ENCODE data around the gene ADAM19.

Gene ADAM19

GRCh38 chr5:157473383-157474320 lies 101.9 kb downstream of the ADAM19 start:
- no peaks in the 10 kb centered on the region for H3K36me3 ChIP-seq
- H3K27ac ChIP-seq, result no peak overlapping the region
- no peaks in the 10 kb centered on the region for H3K9me3 ChIP-seq
- H3K4me3 ChIP-seq, result no peak overlapping the region
- H3K4me2 ChIP-seq, result no peak overlapping the region
- no peaks in the 10 kb centered on the region for H3K27me3 ChIP-seq
- H4K20me1 ChIP-seq, result no peaks in the 10 kb centered on the region
- H3K4me1 ChIP-seq, result peaks cover 6% of the 10 kb centered on the region; the same call in 1 of the 2 replicates
- no peak for TF ChIP-seq Cebpa-rat (IDR thresholded peaks at IDR 0.05)
- no peak overlapping the region for H3K9ac ChIP-seq

GRCh38 chr5:157471709-157472108 lies 103.9 kb downstream of the ADAM19 start:
- Histone ChIP-seq H3K4me2 (no peak overlapping the region), H3K9me3 (no peaks in the 10 kb centered on the region), H3K36me3 (no peaks in the 10 kb centered on the region), H3K4me3 (no peak overlapping the region), H3K27ac (no peak overlapping the region), H3K4me1 (no peaks in the 10 kb centered on the region; the same call in 1 of the 2 replicates), H3K27me3 (no peaks in the 10 kb centered on the region), H4K20me1 (no peaks in the 10 kb centered on the region), H3K9ac (no peak overlapping the region)
- TF ChIP-seq Cebpa-rat (IDR thresholded peaks at IDR 0.05), result no peak

- Histone ChIP-seq H3K4me1 (no peaks in the 10 kb centered on the region; the same call in 1 of the 2 replicates), H3K27ac (no peak overlapping the region), H3K9me3 (no peaks in the 10 kb centered on the region), H4K20me1 (no peaks in the 10 kb centered on the region), H3K27me3 (no peaks in the 10 kb centered on the region), H3K4me2 (no peak overlapping the region), H3K9ac (no peak overlapping the region), H3K36me3 (no peaks in the 10 kb centered on the region), H3K4me3 (no peak overlapping the region)
- no peak for TF ChIP-seq Cebpa-rat (IDR thresholded peaks at IDR 0.05)
Observed at GRCh38 chr5:157470631-157471030, 104.9 kb downstream of the ADAM19 start.

GRCh38 chr5:157469687-157470086 lies 105.9 kb downstream of the ADAM19 start:
- H3K4me2 ChIP-seq, result no peak overlapping the region
- H3K27me3 ChIP-seq, result no peaks in the 10 kb centered on the region
- TF ChIP-seq Cebpa-rat (IDR thresholded peaks at IDR 0.05), result no peak
- H3K4me3 ChIP-seq, result no peak overlapping the region
- H3K9ac ChIP-seq, result no peak overlapping the region
- H3K4me1 ChIP-seq, result no peaks in the 10 kb centered on the region; the same call in 1 of the 2 replicates
- no peaks in the 10 kb centered on the region for H4K20me1 ChIP-seq
- H3K36me3 ChIP-seq, result no peaks in the 10 kb centered on the region
- H3K9me3 ChIP-seq, result no peaks in the 10 kb centered on the region
- H3K27ac ChIP-seq, result no peak overlapping the region

- no peaks in the 10 kb centered on the region for H3K36me3 ChIP-seq
- H3K9me3 ChIP-seq, result no peaks in the 10 kb centered on the region
- no peaks in the 10 kb centered on the region; the same call in 1 of the 2 replicates for H3K4me1 ChIP-seq
- no peak for TF ChIP-seq Cebpa-rat (IDR thresholded peaks at IDR 0.05)
- H3K27me3 ChIP-seq, result no peaks in the 10 kb centered on the region
- no peak overlapping the region for H3K4me2 ChIP-seq
- no peaks in the 10 kb centered on the region for H4K20me1 ChIP-seq
- no peak overlapping the region for H3K4me3 ChIP-seq
- H3K9ac ChIP-seq, result no peak overlapping the region
- H3K27ac ChIP-seq, result no peak overlapping the region
Observed at GRCh38 chr5:157469073-157469472, 106.5 kb downstream of the ADAM19 start.

GRCh38 chr5:157468293-157468965 lies 107.1 kb downstream of the ADAM19 start:
- Histone ChIP-seq H3K36me3 (no peaks in the 10 kb centered on the region), H4K20me1 (no peaks in the 10 kb centered on the region), H3K4me3 (no peak overlapping the region), H3K27me3 (no peaks in the 10 kb centered on the region), H3K9ac (no peak overlapping the region), H3K27ac (no peak overlapping the region), H3K9me3 (no peaks in the 10 kb centered on the region), H3K4me1 (no peaks in the 10 kb centered on the region; the same call in 1 of the 2 replicates), H3K4me2 (no peak overlapping the region)
- TF ChIP-seq Cebpa-rat (IDR thresholded peaks at IDR 0.05), result no peak

GRCh38 chr5:157464519-157465171 lies 110.9 kb downstream of the ADAM19 start:
- Histone ChIP-seq H3K4me1 (peaks cover 10% of the 10 kb centered on the region), H3K4me3 (no peak overlapping the region), H3K9ac (no peak overlapping the region), H4K20me1 (no peaks in the 10 kb centered on the region), H3K27ac (no peak overlapping the region), H3K27me3 (peaks cover 28% of the 10 kb centered on the region), H3K36me3 (no peaks in the 10 kb centered on the region), H3K9me3 (no peaks in the 10 kb centered on the region), H3K4me2 (no peak overlapping the region)
- no peak for TF ChIP-seq Cebpa-rat (IDR thresholded peaks at IDR 0.05)

GRCh38 chr5:157463621-157464518 lies 111.7 kb downstream of the ADAM19 start:
- Histone ChIP-seq H3K9me3 (no peaks in the 10 kb centered on the region), H4K20me1 (no peaks in the 10 kb centered on the region), H3K4me3 (no peak overlapping the region), H3K9ac (no peak overlapping the region), H3K4me2 (no peak overlapping the region), H3K27ac (no peak overlapping the region), H3K36me3 (no peaks in the 10 kb centered on the region), H3K27me3 (peaks cover 36% of the 10 kb centered on the region), H3K4me1 (peaks cover 10% of the 10 kb centered on the region)
- no peak for TF ChIP-seq Cebpa-rat (IDR thresholded peaks at IDR 0.05)

GRCh38 chr5:157463081-157463480 lies 112.5 kb downstream of the ADAM19 start:
- no peaks in the 10 kb centered on the region for H3K9me3 ChIP-seq
- H3K4me2 ChIP-seq, result no peak overlapping the region
- no peak overlapping the region for H3K27ac ChIP-seq
- TF ChIP-seq Cebpa-rat (IDR thresholded peaks at IDR 0.05), result no peak
- H3K4me3 ChIP-seq, result no peak overlapping the region
- H3K27me3 ChIP-seq, result peaks cover 44% of the 10 kb centered on the region
- H3K36me3 ChIP-seq, result no peaks in the 10 kb centered on the region
- H4K20me1 ChIP-seq, result no peaks in the 10 kb centered on the region
- H3K9ac ChIP-seq, result no peak overlapping the region
- H3K4me1 ChIP-seq, result peaks cover 11% of the 10 kb centered on the region
